ENCODE results near the gene GSN.

GSN gene

GRCh38 chr9:121298016-121298538 is 30.1 kb downstream of the GSN start:
- H3K27me3 ChIP-seq (ENCODE audit: control insufficient read depth, low read length) = peaks cover 14% of the 10 kb centered on the region
- H3K27ac ChIP-seq (ENCODE audit: low read depth, low read length) = no peak overlapping the region
- H3K4me1 ChIP-seq (ENCODE audit: control insufficient read depth, low read length) = peaks cover 15% of the 10 kb centered on the region
- no peaks in the 10 kb centered on the region for H4K20me1 ChIP-seq (ENCODE audit: control insufficient read depth, insufficient read depth, low read depth, low read length)
- no peaks in the 10 kb centered on the region for H3K9me3 ChIP-seq (ENCODE audit: control insufficient read depth, insufficient read depth, low read length)
- no peaks in the 10 kb centered on the region for H3F3A ChIP-seq (ENCODE audit: control insufficient read depth, insufficient read depth)
- no peak for TF ChIP-seq EZH2phosphoT487 (IDR thresholded peaks at IDR 0.05; ENCODE audit: borderline replicate concordance, low read length)
- no peak for TF ChIP-seq CTCF (IDR thresholded peaks at IDR 0.05; ENCODE audit: low read depth, low read length, poor library complexity, severe bottlenecking)
- H3K4me2 ChIP-seq (ENCODE audit: low read length) = no peak overlapping the region
- H3K4me3 ChIP-seq (ENCODE audit: low read length) = no peak overlapping the region
- H3K9me2 ChIP-seq (replicated peaks; ENCODE audit: control insufficient read depth, low read length) = no peaks in the 10 kb centered on the region
- no peaks in the 10 kb centered on the region for H3K36me3 ChIP-seq (ENCODE audit: control insufficient read depth, low read length)
- H3K79me2 ChIP-seq (ENCODE audit: control insufficient read depth, low read length) = no peaks in the 10 kb centered on the region

GRCh38 chr9:121298689-121299466 is 30.9 kb downstream of the GSN start:
- Histone ChIP-seq H3K79me2 (ENCODE audit: control insufficient read depth, low read length) (no peaks in the 10 kb centered on the region), H3K4me2 (ENCODE audit: low read length) (peak overlapping the region; percentile 82), H3K36me3 (ENCODE audit: control insufficient read depth, low read length) (no peaks in the 10 kb centered on the region), H3K27me3 (ENCODE audit: control insufficient read depth, low read length) (peaks cover 14% of the 10 kb centered on the region), H4K20me1 (ENCODE audit: control insufficient read depth, insufficient read depth, low read depth, low read length) (no peaks in the 10 kb centered on the region), H3K4me1 (ENCODE audit: control insufficient read depth, low read length) (peaks cover 15% of the 10 kb centered on the region), H3K4me3 (ENCODE audit: low read length) (peak overlapping the region; percentile 70), H3K9me2 (replicated peaks; ENCODE audit: control insufficient read depth, low read length) (no peaks in the 10 kb centered on the region), H3K9me3 (ENCODE audit: control insufficient read depth, insufficient read depth, low read length) (no peaks in the 10 kb centered on the region), H3F3A (ENCODE audit: control insufficient read depth, insufficient read depth) (no peaks in the 10 kb centered on the region), H3K27ac (ENCODE audit: low read depth, low read length) (no peak overlapping the region)
- TF ChIP-seq EZH2phosphoT487 (IDR thresholded peaks at IDR 0.05; ENCODE audit: borderline replicate concordance, low read length) (no peak), CTCF (IDR thresholded peaks at IDR 0.05; ENCODE audit: low read depth, low read length, poor library complexity, severe bottlenecking) (no peak)

DNA sequence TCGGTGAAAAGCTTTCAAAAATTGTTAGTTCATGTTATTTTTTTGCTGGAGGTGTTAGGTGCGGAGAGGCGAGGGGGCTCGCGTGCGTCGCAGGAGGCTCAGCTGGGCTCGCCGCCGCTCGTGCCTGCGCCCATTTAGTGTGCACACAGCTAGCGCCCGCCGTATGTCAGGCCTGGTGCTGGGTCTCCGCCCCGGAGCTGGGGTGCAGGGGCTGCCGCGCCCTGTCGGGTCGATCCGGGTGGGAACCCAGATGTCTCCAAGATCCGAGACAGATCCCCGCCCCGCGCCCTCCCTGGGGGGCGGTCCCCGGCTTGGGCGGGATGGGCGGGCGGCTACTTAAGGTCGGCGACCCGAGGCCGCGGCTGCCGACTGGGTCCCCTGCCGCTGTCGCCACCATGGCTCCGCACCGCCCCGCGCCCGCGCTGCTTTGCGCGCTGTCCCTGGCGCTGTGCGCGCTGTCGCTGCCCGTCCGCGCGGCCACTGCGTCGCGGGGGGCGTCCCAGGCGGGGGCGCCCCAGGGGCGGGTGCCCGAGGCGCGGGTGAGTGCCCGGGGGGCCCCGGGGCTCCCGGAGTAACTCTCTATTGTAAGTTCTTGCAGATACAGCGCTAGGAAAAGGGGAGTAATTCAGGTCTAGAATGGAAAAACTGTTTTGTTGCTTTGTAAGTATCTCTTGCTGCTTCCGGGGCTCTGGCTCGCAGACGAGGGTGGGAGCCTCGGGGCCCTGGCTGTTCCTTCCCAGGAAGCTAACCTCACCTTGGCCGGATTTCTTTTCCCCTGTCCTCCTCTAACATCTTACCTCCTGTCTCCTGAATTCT is 31.7 kb downstream of the GSN start:
- no peaks in the 10 kb centered on the region for H3K9me3 ChIP-seq (ENCODE audit: control insufficient read depth, insufficient read depth, low read length)
- H3K4me3 ChIP-seq (ENCODE audit: low read length) = peak overlapping the region; percentile 70
- no peak for TF ChIP-seq CTCF (IDR thresholded peaks at IDR 0.05; ENCODE audit: low read depth, low read length, poor library complexity, severe bottlenecking)
- TF ChIP-seq EZH2phosphoT487 (IDR thresholded peaks at IDR 0.05; ENCODE audit: borderline replicate concordance, low read length) = peak; percentile 78; the same call in 1 of the 2 replicates
- H3K4me1 ChIP-seq (ENCODE audit: control insufficient read depth, low read length) = peaks cover 15% of the 10 kb centered on the region
- no peaks in the 10 kb centered on the region for H3F3A ChIP-seq (ENCODE audit: control insufficient read depth, insufficient read depth)
- peaks cover 14% of the 10 kb centered on the region for H3K27me3 ChIP-seq (ENCODE audit: control insufficient read depth, low read length)
- H3K79me2 ChIP-seq (ENCODE audit: control insufficient read depth, low read length) = no peaks in the 10 kb centered on the region
- H3K27ac ChIP-seq (ENCODE audit: low read depth, low read length) = no peak overlapping the region
- peak overlapping the region; percentile 82 for H3K4me2 ChIP-seq (ENCODE audit: low read length)
- H4K20me1 ChIP-seq (ENCODE audit: control insufficient read depth, insufficient read depth, low read depth, low read length) = no peaks in the 10 kb centered on the region
- no peaks in the 10 kb centered on the region for H3K9me2 ChIP-seq (replicated peaks; ENCODE audit: control insufficient read depth, low read length)
- H3K36me3 ChIP-seq (ENCODE audit: control insufficient read depth, low read length) = no peaks in the 10 kb centered on the region
